LNCaP clone FGC (cell line): ENCODE results near the gene GEMIN5.

ENCODE experiments used
- DNase-seq: peaks from one replicate; pipeline ENCODE4 v3.0.0-alpha.2; 2011; ENCODE audit warnings: low read depth
- H3K4me3 ChIP-seq: 2 replicates; pipeline ENCODE4 v1.5.1; 2011; ENCODE audit warnings: mild to moderate bottlenecking, low read depth, low read length, control low read depth
- CTCF ChIP-seq: IDR thresholded peaks from 2 replicates; pipeline ENCODE4 v1.5.1; 2012; ENCODE audit warnings: mild to moderate bottlenecking; ENCODE audit not compliant: control insufficient read depth, insufficient read depth; ENCODE audit errors: extremely low read depth

GEMIN5 gene

DNA sequence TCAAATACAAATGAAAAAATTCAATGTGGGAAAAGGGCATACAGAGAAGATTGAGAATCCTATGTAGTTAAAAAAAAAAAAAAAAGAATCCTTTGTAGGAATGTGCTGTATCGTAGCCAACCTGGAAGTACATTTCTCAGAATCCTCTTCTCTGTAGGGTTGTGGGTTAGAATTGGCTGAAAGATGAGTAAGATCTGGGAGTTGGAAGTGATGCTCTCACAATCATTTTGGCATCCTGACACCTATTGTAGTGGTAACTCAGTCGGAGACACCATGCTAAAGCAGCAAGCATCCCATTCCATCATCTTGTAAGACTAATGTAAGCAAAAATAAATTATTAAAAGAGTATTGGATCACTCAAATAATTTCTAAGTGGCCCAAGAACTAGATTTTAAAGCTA lies 33.5 kb upstream of the GEMIN5 start:
- no peak for TF ChIP-seq CTCF
- H3K4me3 ChIP-seq = no peak overlapping the region
- no peak for DNase-seq

- no peak for DNase-seq
- no peak overlapping the region for H3K4me3 ChIP-seq
- no peak for TF ChIP-seq CTCF
Measured at GRCh38 chr5:154970759-154971158, 32.7 kb upstream of the GEMIN5 start.

DNA sequence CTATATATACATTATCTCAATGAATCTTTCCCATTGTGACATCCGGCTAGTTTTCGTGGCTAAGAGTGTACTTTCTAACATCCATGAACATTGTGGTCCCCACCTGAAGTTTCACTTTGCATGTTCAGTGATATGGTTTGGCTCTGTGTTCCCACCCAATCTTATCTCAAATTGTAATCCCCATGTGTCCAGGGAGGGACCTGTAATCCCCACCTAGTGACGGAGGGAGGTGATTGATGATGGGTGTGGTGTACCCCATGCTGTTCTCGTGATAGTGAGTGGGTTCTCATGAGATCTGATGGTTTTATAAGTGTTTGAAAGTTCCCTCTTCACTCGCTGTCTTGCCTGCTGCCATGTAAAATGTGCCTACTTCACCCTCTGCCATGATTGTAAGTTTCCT lies 30.9 kb upstream of the GEMIN5 start:
- TF ChIP-seq CTCF = no peak
- no peak for DNase-seq
- no peak overlapping the region for H3K4me3 ChIP-seq

GRCh38 chr5:154967421-154968024 lies 29.5 kb upstream of the GEMIN5 start:
- no peak for DNase-seq
- H3K4me3 ChIP-seq = no peak overlapping the region
- peak; percentile 71 for TF ChIP-seq CTCF

DNA sequence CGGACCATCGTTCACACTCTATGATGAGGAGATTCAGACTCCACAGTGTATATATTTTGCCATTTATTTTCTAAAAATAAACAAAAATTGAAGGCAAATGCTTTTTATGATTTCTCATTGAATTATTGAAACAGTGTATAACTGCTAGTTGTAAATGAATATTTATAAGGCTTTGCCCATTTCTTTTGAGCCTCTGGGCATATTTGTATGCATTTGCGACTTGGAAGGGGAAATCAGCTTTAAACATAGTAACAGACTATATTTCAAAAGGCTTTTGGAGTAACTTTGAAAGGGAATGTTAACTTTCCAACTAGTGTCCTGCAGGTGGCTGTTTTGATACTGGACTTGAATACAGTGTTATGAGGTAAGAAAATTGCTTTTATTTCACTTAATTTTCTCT lies 28.9 kb upstream of the GEMIN5 start:
- DNase-seq = no peak
- no peak overlapping the region for H3K4me3 ChIP-seq
- TF ChIP-seq CTCF = no peak

DNA sequence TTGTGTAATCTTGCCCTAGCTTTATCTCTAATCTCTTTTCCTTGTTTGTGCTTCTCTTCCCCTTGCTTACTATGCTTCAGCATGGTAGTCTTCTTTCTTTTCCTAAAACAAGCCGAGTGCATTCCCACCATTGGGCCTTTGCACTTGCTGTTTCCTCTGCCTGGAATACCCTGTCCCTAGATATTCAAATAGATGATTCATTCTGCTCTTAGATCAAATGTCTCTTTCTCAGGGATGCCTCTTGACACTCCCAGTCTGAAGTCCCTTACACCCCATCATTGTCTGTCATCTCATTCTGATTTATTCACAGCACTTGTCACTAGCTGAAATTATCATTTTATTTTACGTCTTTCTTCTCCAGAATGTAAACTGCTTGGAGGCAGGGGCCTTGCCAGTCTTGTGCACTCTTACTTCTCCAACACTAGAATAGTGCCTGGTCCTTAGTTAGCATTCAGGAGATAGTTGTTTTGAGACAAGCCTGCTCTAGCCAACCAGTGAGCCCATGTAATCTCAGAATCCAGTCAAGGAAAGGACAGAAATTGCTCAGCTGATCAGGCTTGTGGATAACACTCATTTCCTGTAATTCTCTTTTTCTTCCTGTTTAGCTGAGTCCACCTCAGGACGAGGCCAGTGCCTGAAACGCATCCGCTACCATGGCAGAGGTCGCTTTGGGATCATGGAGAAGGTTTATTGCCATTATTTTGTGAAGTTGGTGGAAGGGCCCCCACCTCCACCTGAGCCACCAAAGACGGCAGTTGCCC lies 28.2 kb upstream of the GEMIN5 start:
- TF ChIP-seq CTCF = no peak
- DNase-seq = no peak
- H3K4me3 ChIP-seq = no peak overlapping the region

DNA sequence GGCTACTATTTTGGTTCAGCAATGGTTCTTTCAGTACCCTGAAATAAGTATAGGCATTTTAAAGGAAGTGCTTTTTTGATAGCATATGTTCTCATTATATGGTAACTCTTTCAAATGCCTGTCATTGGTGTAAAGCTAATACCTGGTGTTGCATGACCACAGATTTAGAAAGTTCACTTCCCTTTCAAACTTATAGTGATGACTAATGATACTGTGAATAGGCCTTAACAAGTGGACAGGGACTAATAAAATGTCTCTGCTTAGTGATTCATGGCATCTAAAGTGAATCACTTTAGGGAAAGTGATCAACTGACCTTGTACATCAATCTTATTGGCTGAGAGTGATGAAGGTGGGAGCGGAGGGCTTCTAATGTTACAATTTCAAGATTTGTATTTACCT lies 24.5 kb upstream of the GEMIN5 start:
- DNase-seq = no peak
- H3K4me3 ChIP-seq = no peak overlapping the region
- TF ChIP-seq CTCF = no peak
